ENCODE measurements around the gene MS4A2. TPM values are rescaled to one million over a fixed set of nuclear protein-coding genes. Genes with fewer than 3 reads are reported as not detected.

Gene MS4A2
- total RNA-seq, 1 experiment from 2014 or later: not detected

- Histone ChIP-seq H2AFZ (ENCODE audit: low read depth, low read length, poor library complexity, severe bottlenecking) (no peak overlapping the region), H3K79me2 (ENCODE audit: insufficient read depth, low read length) (no peaks in the 10 kb centered on the region), H3K36me3 (ENCODE audit: control insufficient read depth in 1 of 2, insufficient read depth in 2 of 2, low read length in 2 of 2) (no peaks in the 10 kb centered on the region), H3K9me3 (ENCODE audit: control insufficient read depth in 1 of 2, insufficient read depth in 1 of 2, low read depth in 1 of 2, low read length in 2 of 2) (no peaks in the 10 kb centered on the region), H3K4me2 (ENCODE audit: low read length) (no peak overlapping the region), H3K4me3 (replicated peaks in 1 of 2; ENCODE audit: low read depth in 1 of 2, low read length in 2 of 2) (no peak overlapping the region), H3K27me3 (ENCODE audit: insufficient read depth, low read length) (no peaks in the 10 kb centered on the region), H3K4me1 (ENCODE audit: control insufficient read depth in 1 of 2, insufficient read depth in 2 of 2, low read length in 2 of 2) (no peaks in the 10 kb centered on the region), H3K9ac (ENCODE audit: low read length) (no peak overlapping the region), H3K9me2 (ENCODE audit: insufficient read depth) (no peaks in the 10 kb centered on the region), H4K20me1 (ENCODE audit: insufficient read depth) (no peaks in the 10 kb centered on the region), H3K27ac (ENCODE audit: low read depth, low read length) (no peak overlapping the region)
- BruUV-seq (replicated peaks): no TSS peak
- ChIA-PET CTCF (no interaction called here), POLR2A (no interaction called here), RAD21 (ENCODE audit: low non-redundant PET in 1 of 2, low total read pairs in 2 of 2, uncharacterized antibody in 2 of 2, unreplicated experiment in 2 of 2) (no interaction called here)
- intact Hi-C loops (cut with micrococcal nuclease): no loop called here
- no peak for DNase-seq (ENCODE audit: low read depth, low spot score)
- ATAC-seq: no peak
- TF ChIP-seq YY1 (IDR thresholded peaks at IDR 0.05; ENCODE audit: extremely low read depth, insufficient replicate concordance, low read depth, low read length) (no peak), POLR2A (IDR thresholded peaks at IDR 0.05; ENCODE audit: borderline replicate concordance, extremely low read depth, insufficient read depth, insufficient read length) (no peak), EGR1 (IDR thresholded peaks at IDR 0.05; ENCODE audit: low read depth) (no peak)
These were observed 10.5 kb upstream of the MS4A2 start for GRCh38 chr11:60077981-60078380.

- POLR2A ChIA-PET: no interaction called here
- H3K9me2 ChIP-seq (ENCODE audit: insufficient read depth): no peaks in the 10 kb centered on the region
- H3K36me3 ChIP-seq (ENCODE audit: control insufficient read depth in 1 of 2, insufficient read depth in 2 of 2, low read length in 2 of 2): no peaks in the 10 kb centered on the region
- H3K27me3 ChIP-seq (ENCODE audit: insufficient read depth, low read length): no peaks in the 10 kb centered on the region
- H3K4me3 ChIP-seq (replicated peaks in 1 of 2; ENCODE audit: low read depth in 1 of 2, low read length in 2 of 2): no peak overlapping the region
- H3K9ac ChIP-seq (ENCODE audit: low read length): no peak overlapping the region
- intact Hi-C loops (cut with micrococcal nuclease): no loop called here
- RAD21 ChIA-PET (ENCODE audit: low non-redundant PET in 1 of 2, low total read pairs in 2 of 2, uncharacterized antibody in 2 of 2, unreplicated experiment in 2 of 2): no interaction called here
- CTCF ChIA-PET: no interaction called here
- no peak for ATAC-seq
- H3K4me1 ChIP-seq (ENCODE audit: control insufficient read depth in 1 of 2, insufficient read depth in 2 of 2, low read length in 2 of 2): no peaks in the 10 kb centered on the region
- DNase-seq (ENCODE audit: low read depth, low spot score): no peak
- H2AFZ ChIP-seq (ENCODE audit: low read depth, low read length, poor library complexity, severe bottlenecking): no peak overlapping the region
- H3K27ac ChIP-seq (ENCODE audit: low read depth, low read length): no peak overlapping the region
- no peak overlapping the region for H3K4me2 ChIP-seq (ENCODE audit: low read length)
- no peaks in the 10 kb centered on the region for H3K9me3 ChIP-seq (ENCODE audit: control insufficient read depth in 1 of 2, insufficient read depth in 1 of 2, low read depth in 1 of 2, low read length in 2 of 2)
- no peaks in the 10 kb centered on the region for H4K20me1 ChIP-seq (ENCODE audit: insufficient read depth)
- no TSS peak for BruUV-seq (replicated peaks)
- no peaks in the 10 kb centered on the region for H3K79me2 ChIP-seq (ENCODE audit: insufficient read depth, low read length)
- TF ChIP-seq FOSL1 (IDR thresholded peaks at IDR 0.05; ENCODE audit: low read depth): no peak
- TF ChIP-seq, protein P1, sequence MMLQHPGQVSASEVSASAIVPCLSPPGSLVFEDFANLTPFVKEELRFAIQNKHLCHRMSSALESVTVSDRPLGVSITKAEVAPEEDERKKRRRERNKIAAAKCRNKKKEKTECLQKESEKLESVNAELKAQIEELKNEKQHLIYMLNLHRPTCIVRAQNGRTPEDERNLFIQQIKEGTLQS (IDR thresholded peaks at IDR 0.05): no peak
- no peak for TF ChIP-seq POLR2A (IDR thresholded peaks at IDR 0.05; ENCODE audit: borderline replicate concordance, extremely low read depth, insufficient read depth, insufficient read length)
- no peak for TF ChIP-seq SP1 (IDR thresholded peaks at IDR 0.05; ENCODE audit: low read depth)
- TF ChIP-seq YY1 (IDR thresholded peaks at IDR 0.05; ENCODE audit: extremely low read depth, insufficient replicate concordance, low read depth, low read length): no peak
- TF ChIP-seq ELF1 (IDR thresholded peaks at IDR 0.05; ENCODE audit: borderline replicate concordance, low read depth): no peak
- no peak for TF ChIP-seq POLR2AphosphoS5 (IDR thresholded peaks at IDR 0.05; ENCODE audit: low read depth, low read length)
- TF ChIP-seq RAD21 (IDR thresholded peaks at IDR 0.05; ENCODE audit: low read depth): no peak
- TF ChIP-seq CTCF (IDR thresholded peaks at IDR 0.05 in 2 of 3, conservative IDR thresholded peaks at IDR 0.05 in 1 of 3; ENCODE audit: borderline replicate concordance in 1 of 3, insufficient read depth in 1 of 3, low read depth in 2 of 3, low read length in 2 of 3): no peak
- TF ChIP-seq, protein P2, sequence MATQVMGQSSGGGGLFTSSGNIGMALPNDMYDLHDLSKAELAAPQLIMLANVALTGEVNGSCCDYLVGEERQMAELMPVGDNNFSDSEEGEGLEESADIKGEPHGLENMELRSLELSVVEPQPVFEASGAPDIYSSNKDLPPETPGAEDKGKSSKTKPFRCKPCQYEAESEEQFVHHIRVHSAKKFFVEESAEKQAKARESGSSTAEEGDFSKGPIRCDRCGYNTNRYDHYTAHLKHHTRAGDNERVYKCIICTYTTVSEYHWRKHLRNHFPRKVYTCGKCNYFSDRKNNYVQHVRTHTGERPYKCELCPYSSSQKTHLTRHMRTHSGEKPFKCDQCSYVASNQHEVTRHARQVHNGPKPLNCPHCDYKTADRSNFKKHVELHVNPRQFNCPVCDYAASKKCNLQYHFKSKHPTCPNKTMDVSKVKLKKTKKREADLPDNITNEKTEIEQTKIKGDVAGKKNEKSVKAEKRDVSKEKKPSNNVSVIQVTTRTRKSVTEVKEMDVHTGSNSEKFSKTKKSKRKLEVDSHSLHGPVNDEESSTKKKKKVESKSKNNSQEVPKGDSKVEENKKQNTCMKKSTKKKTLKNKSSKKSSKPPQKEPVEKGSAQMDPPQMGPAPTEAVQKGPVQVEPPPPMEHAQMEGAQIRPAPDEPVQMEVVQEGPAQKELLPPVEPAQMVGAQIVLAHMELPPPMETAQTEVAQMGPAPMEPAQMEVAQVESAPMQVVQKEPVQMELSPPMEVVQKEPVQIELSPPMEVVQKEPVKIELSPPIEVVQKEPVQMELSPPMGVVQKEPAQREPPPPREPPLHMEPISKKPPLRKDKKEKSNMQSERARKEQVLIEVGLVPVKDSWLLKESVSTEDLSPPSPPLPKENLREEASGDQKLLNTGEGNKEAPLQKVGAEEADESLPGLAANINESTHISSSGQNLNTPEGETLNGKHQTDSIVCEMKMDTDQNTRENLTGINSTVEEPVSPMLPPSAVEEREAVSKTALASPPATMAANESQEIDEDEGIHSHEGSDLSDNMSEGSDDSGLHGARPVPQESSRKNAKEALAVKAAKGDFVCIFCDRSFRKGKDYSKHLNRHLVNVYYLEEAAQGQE (IDR thresholded peaks at IDR 0.05; ENCODE audit: low read depth): no peak
- TF ChIP-seq EZH2phosphoT487 (IDR thresholded peaks at IDR 0.05; ENCODE audit: borderline replicate concordance): no peak
- no peak for TF ChIP-seq EGR1 (IDR thresholded peaks at IDR 0.05; ENCODE audit: low read depth)
- TF ChIP-seq, protein P3, sequence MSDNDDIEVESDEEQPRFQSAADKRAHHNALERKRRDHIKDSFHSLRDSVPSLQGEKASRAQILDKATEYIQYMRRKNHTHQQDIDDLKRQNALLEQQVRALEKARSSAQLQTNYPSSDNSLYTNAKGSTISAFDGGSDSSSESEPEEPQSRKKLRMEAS (IDR thresholded peaks at IDR 0.05): no peak
- TF ChIP-seq CBX3 (IDR thresholded peaks at IDR 0.05; ENCODE audit: low read depth): no peak
- TF ChIP-seq SIN3A (IDR thresholded peaks at IDR 0.05; ENCODE audit: low read depth): no peak
- no peak for TF ChIP-seq JUND (IDR thresholded peaks at IDR 0.05)
These were observed 9.7 kb upstream of the MS4A2 start for GRCh38 chr11:60078745-60079144.

Data from HCT116 (cell line).